ENCODE data around the gene RAMP1.

DNA sequence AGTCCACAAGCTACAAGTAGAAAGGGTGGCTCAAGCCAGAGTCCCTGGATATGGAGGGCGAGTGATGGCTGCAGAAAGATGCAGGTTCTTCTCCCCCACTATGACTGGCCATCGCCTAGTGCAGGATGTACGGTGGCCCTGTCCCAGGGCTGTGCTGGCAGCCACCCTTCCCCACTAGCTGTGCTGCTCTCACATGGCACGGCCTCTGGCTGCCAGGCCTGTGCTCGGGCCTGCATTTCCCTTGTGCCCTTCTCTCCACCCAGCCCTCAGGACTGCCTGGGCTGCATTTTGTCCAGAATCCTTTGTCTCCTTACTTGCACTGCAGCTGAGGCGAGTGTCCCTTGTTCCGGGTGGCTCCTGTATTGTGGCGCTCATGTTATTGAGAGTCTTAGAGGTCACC, 1.6 kb upstream of the RAMP1 start:
- TF ChIP-seq, protein P1, sequence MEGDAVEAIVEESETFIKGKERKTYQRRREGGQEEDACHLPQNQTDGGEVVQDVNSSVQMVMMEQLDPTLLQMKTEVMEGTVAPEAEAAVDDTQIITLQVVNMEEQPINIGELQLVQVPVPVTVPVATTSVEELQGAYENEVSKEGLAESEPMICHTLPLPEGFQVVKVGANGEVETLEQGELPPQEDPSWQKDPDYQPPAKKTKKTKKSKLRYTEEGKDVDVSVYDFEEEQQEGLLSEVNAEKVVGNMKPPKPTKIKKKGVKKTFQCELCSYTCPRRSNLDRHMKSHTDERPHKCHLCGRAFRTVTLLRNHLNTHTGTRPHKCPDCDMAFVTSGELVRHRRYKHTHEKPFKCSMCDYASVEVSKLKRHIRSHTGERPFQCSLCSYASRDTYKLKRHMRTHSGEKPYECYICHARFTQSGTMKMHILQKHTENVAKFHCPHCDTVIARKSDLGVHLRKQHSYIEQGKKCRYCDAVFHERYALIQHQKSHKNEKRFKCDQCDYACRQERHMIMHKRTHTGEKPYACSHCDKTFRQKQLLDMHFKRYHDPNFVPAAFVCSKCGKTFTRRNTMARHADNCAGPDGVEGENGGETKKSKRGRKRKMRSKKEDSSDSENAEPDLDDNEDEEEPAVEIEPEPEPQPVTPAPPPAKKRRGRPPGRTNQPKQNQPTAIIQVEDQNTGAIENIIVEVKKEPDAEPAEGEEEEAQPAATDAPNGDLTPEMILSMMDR (IDR thresholded peaks at IDR 0.05 in 2 of 3, conservative IDR thresholded peaks at IDR 0.05 in 1 of 3; ENCODE audit: borderline replicate concordance in 1 of 3, insufficient read depth in 1 of 3, low read depth in 2 of 3, low read length in 2 of 3): no peak
- TF ChIP-seq POLR2AphosphoS5 (IDR thresholded peaks at IDR 0.05; ENCODE audit: low read depth, low read length): no peak
